GM15510 (cell line): Measurements from ENCODE around the gene TBX5.

Source experiments
- POLR2A ChIP-seq: IDR thresholded peaks from 3 replicates; pipeline ENCODE4 v1.6.1; 2011; ENCODE audit warnings: borderline replicate concordance; ENCODE audit not compliant: insufficient read length; ENCODE audit errors: extremely low read depth

The TBX5 gene

GRCh38 chr12:114342656-114343055, 63.3 kb downstream of the TBX5 start:
- no peak for TF ChIP-seq POLR2A

GRCh38 chr12:114341635-114342034, 64.3 kb downstream of the TBX5 start:
- TF ChIP-seq POLR2A: no peak

- TF ChIP-seq POLR2A: no peak
These were observed 65.7 kb downstream of the TBX5 start for GRCh38 chr12:114340231-114340630.

- TF ChIP-seq POLR2A: no peak
These were observed 66.3 kb downstream of the TBX5 start for GRCh38 chr12:114339626-114340025.

GRCh38 chr12:114335607-114336006, 70.3 kb downstream of the TBX5 start:
- no peak for TF ChIP-seq POLR2A

- TF ChIP-seq POLR2A: no peak
These were observed 71.5 kb downstream of the TBX5 start for GRCh38 chr12:114334395-114334794.

GRCh38 chr12:114328292-114328691, 77.7 kb downstream of the TBX5 start:
- TF ChIP-seq POLR2A: no peak

- TF ChIP-seq POLR2A: no peak
These were observed 78.2 kb downstream of the TBX5 start for GRCh38 chr12:114327765-114328164.

GRCh38 chr12:114321524-114321923, 84.4 kb downstream of the TBX5 start:
- no peak for TF ChIP-seq POLR2A

GRCh38 chr12:114320968-114321367, 85.0 kb downstream of the TBX5 start:
- no peak for TF ChIP-seq POLR2A

GRCh38 chr12:114320101-114320500, 85.8 kb downstream of the TBX5 start:
- no peak for TF ChIP-seq POLR2A

- no peak for TF ChIP-seq POLR2A
These were observed 86.5 kb downstream of the TBX5 start for GRCh38 chr12:114319422-114319821.

GRCh38 chr12:114318984-114319383, 87.0 kb downstream of the TBX5 start:
- TF ChIP-seq POLR2A: no peak

GRCh38 chr12:114316076-114316475, 89.9 kb downstream of the TBX5 start:
- TF ChIP-seq POLR2A: no peak

GRCh38 chr12:114314974-114315720, 90.8 kb downstream of the TBX5 start:
- no peak for TF ChIP-seq POLR2A

GRCh38 chr12:114314403-114314802, 91.5 kb downstream of the TBX5 start:
- no peak for TF ChIP-seq POLR2A
